ENCODE measurements around the gene SHROOM3.

DNA sequence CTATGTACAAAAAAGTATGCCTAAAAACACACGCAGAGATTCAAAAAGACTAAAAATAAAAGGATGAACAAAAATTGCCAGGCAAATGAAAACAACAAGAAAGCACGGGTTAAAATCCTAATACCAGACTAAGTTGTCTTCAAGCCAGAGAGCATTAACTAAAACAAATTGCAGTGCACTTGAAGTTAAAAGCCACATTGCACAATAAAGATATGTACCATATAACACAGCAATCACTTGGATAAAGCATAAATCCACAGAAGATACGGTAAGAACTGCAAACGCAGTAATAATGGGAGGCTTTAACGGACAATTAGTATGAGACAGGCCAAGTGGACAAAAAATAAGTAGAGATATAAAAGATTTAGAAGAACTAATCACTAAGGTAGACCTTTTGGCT, 28.9 kb upstream of the SHROOM3 start:
- no peak for TF ChIP-seq CTCF (conservative IDR thresholded peaks at IDR 0.05; ENCODE audit: low read depth in 2 of 2)
- no peak for TF ChIP-seq POLR2AphosphoS5 (IDR thresholded peaks at IDR 0.05; ENCODE audit: low read depth)
- TF ChIP-seq EZH2phosphoT487 (IDR thresholded peaks at IDR 0.05; ENCODE audit: unreplicated experiment): no peak
- no peak for TF ChIP-seq EZH2 (IDR thresholded peaks at IDR 0.05; ENCODE audit: low read depth, unreplicated experiment)
- no peak for TF ChIP-seq REST (IDR thresholded peaks at IDR 0.05; ENCODE audit: unreplicated experiment)
- TF ChIP-seq ZNF331 (CRISPR knock-in tag; IDR thresholded peaks at IDR 0.05; ENCODE audit: low read depth): no peak
- TF ChIP-seq NANOG (IDR thresholded peaks at IDR 0.05; ENCODE audit: borderline replicate concordance): no peak
- no peak for TF ChIP-seq CREB1 (CRISPR knock-in tag; IDR thresholded peaks at IDR 0.05; ENCODE audit: low read depth)
- no peak for TF ChIP-seq ETS1 (IDR thresholded peaks at IDR 0.05)

Measured in GM23338 (cell line).